Activated CD8-positive, alpha-beta T cell treated with anti-CD3 and anti-CD28 coated beads for 36 hours (primary cell): ENCODE measurements around the gene KIF6. TPM values are rescaled to one million over a fixed set of nuclear protein-coding genes. Genes with fewer than 3 reads are reported as not detected.

Experiments
- ATAC-seq: fragments of 200-7000 bp; cut with Tn5 transposase; one replicate; pipeline ENCODE4 v1.10.0; 2021; ENCODE audit warnings: mild to moderate bottlenecking, moderate library complexity
- CTCF ChIA-PET: fragments of 350-600 bp; sonication (Branson Sonifier 250); formaldehyde crosslinking; loops from one replicate; lab custom pipeline; 2021; ENCODE audit warnings: antibody characterized with exemption; lab: Charles Lee
- POLR2A ChIA-PET: fragments of 350-600 bp; sonication (Branson Sonifier 250); formaldehyde crosslinking; loops from one replicate; lab custom pipeline; 2021; ENCODE audit warnings: antibody characterized with exemption; lab: Charles Lee
- DNase-seq: peaks from one replicate; pipeline ENCODE4 v3.0.0-alpha.2; 2020
- H3K27ac Mint-ChIP-seq: one replicate; pipeline ENCODE4 v1.8.0; 2021; ENCODE audit warnings: mild to moderate bottlenecking, mixed read lengths
- H3K27me3 Mint-ChIP-seq: one replicate; pipeline ENCODE4 v1.8.0; 2021; ENCODE audit warnings: mixed read lengths
- H3K36me3 Mint-ChIP-seq: one replicate; pipeline ENCODE4 v1.8.0; 2021; ENCODE audit warnings: low read depth, mixed read lengths
- H3K4me1 Mint-ChIP-seq: one replicate; pipeline ENCODE4 v1.8.0; 2021; ENCODE audit warnings: low read depth, mixed read lengths
- H3K4me3 Mint-ChIP-seq: one replicate; pipeline ENCODE4 v1.8.0; 2021; ENCODE audit warnings: mild to moderate bottlenecking, moderate library complexity, mixed read lengths
- H3K9me3 Mint-ChIP-seq: one replicate; pipeline ENCODE4 v1.8.0; 2021; ENCODE audit warnings: mixed read lengths
- intact Hi-C: fragments of 100-400 bp; cut with micrococcal nuclease; formaldehyde crosslinking; loops from one replicate; pipeline ENCODE4 v1.10.0; 2022
- total RNA-seq, 2 experiments: library from RNA; stranded (reverse); gene quantifications; one replicate each; pipeline ENCODE4 v1.2.3, GENCODE V29; 2021
- TF ChIP-seq, protein P1 (sequence below): fragments of 200-600 bp; IDR thresholded peaks from one replicate; pipeline ENCODE4 v1.8.0; 2022; ENCODE audit warnings: antibody characterized with exemption, mild to moderate bottlenecking

KIF6 gene
- total RNA-seq, 2 experiments from 2014 or later = 0.13 to 0.14 TPM

GRCh38 chr6:39422238-39422637, 303.0 kb downstream of the KIF6 start:
- no peaks in the 10 kb centered on the region for H3K9me3 Mint-ChIP-seq
- ChIA-PET POLR2A (interaction anchor here (0.5 kb wide), 1 partner anchor 138 kb away, joined by 5 read pairs; no protein-coding TSS in a partner anchor), CTCF (no interaction called here)
- DNase-seq (no peak), ATAC-seq (no peak)
- TF ChIP-seq, protein P1, sequence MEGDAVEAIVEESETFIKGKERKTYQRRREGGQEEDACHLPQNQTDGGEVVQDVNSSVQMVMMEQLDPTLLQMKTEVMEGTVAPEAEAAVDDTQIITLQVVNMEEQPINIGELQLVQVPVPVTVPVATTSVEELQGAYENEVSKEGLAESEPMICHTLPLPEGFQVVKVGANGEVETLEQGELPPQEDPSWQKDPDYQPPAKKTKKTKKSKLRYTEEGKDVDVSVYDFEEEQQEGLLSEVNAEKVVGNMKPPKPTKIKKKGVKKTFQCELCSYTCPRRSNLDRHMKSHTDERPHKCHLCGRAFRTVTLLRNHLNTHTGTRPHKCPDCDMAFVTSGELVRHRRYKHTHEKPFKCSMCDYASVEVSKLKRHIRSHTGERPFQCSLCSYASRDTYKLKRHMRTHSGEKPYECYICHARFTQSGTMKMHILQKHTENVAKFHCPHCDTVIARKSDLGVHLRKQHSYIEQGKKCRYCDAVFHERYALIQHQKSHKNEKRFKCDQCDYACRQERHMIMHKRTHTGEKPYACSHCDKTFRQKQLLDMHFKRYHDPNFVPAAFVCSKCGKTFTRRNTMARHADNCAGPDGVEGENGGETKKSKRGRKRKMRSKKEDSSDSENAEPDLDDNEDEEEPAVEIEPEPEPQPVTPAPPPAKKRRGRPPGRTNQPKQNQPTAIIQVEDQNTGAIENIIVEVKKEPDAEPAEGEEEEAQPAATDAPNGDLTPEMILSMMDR = no peak
- H3K36me3 Mint-ChIP-seq = no peaks in the 10 kb centered on the region
- no peak overlapping the region for H3K27ac Mint-ChIP-seq
- H3K4me1 Mint-ChIP-seq = peaks cover 6% of the 10 kb centered on the region
- H3K27me3 Mint-ChIP-seq = no peaks in the 10 kb centered on the region
- intact Hi-C loops = no loop called here
- no peak overlapping the region for H3K4me3 Mint-ChIP-seq

GRCh38 chr6:39421383-39422225, 303.6 kb downstream of the KIF6 start:
- CTCF ChIA-PET = no interaction called here
- H3K36me3 Mint-ChIP-seq = no peaks in the 10 kb centered on the region
- H3K9me3 Mint-ChIP-seq = no peaks in the 10 kb centered on the region

GRCh38 chr6:39420300-39421265, 304.6 kb downstream of the KIF6 start:
- H3K36me3 Mint-ChIP-seq = no peaks in the 10 kb centered on the region
- H3K4me1 Mint-ChIP-seq = no peaks in the 10 kb centered on the region
- CTCF ChIA-PET = no interaction called here
- H3K4me3 Mint-ChIP-seq = no peak overlapping the region
- H3K9me3 Mint-ChIP-seq = no peaks in the 10 kb centered on the region
- no peaks in the 10 kb centered on the region for H3K27me3 Mint-ChIP-seq
- intact Hi-C loops = no loop called here
- POLR2A ChIA-PET = no interaction called here
- TF ChIP-seq, protein P1 = no peak
- ATAC-seq = no peak
- no peak overlapping the region for H3K27ac Mint-ChIP-seq
- no peak for DNase-seq

More at GRCh38 chr6:39421383-39422225, 303.6 kb downstream of the KIF6 start:
- POLR2A ChIA-PET = no interaction called here
- no peak overlapping the region for H3K4me3 Mint-ChIP-seq
- H3K27ac Mint-ChIP-seq = no peak overlapping the region
- no peak for DNase-seq
- no peaks in the 10 kb centered on the region for H3K27me3 Mint-ChIP-seq
- TF ChIP-seq, protein P1 = no peak
- no peak for ATAC-seq
- intact Hi-C loops = no loop called here
- peaks cover 6% of the 10 kb centered on the region for H3K4me1 Mint-ChIP-seq

- ATAC-seq (no peak), DNase-seq (no peak)
- Mint-ChIP-seq H3K4me3 (no peak overlapping the region), H3K9me3 (no peaks in the 10 kb centered on the region), H3K27me3 (no peaks in the 10 kb centered on the region), H3K4me1 (no peaks in the 10 kb centered on the region), H3K36me3 (no peaks in the 10 kb centered on the region), H3K27ac (no peak overlapping the region)
- intact Hi-C loops = no loop called here
- ChIA-PET POLR2A (interaction anchor here (0.6 kb wide), 1 partner anchor 125 kb away, joined by 3 read pairs; no protein-coding TSS in a partner anchor), CTCF (no interaction called here)
- TF ChIP-seq, protein P1 = no peak
These were observed 305.6 kb downstream of the KIF6 start for GRCh38 chr6:39419607-39420006.
